MM.1S (cell line): ENCODE measurements around the gene TBC1D23.

Source experiments
- DNase-seq: peaks from one replicate; pipeline ENCODE4 v3.0.0-alpha.2; 2015
- H2AFZ ChIP-seq: fragments of 300-600 bp; sonication (generic); 2 replicates; pipeline ENCODE4 v1.6.0; 2016; ENCODE audit warnings: antibody characterized with exemption, low read length
- H3F3A ChIP-seq: fragments of 300-600 bp; sonication (generic); 2 replicates; pipeline ENCODE4 v1.6.1; 2016; ENCODE audit warnings: mild to moderate bottlenecking, antibody characterized with exemption, low read length, moderate library complexity, mixed read lengths; ENCODE audit not compliant: insufficient read depth
- H3K27ac ChIP-seq: fragments of 300-600 bp; sonication (generic); 2 replicates; pipeline ENCODE4 v1.5.1; 2016; ENCODE audit warnings: mild to moderate bottlenecking, low read length
- H3K27me3 ChIP-seq: fragments of 300-600 bp; sonication (generic); replicated peaks from 2 replicates; pipeline ENCODE4 v1.6.0; 2016; ENCODE audit warnings: low read length; ENCODE audit not compliant: insufficient read depth
- H3K36me3 ChIP-seq: fragments of 300-600 bp; sonication (generic); replicated peaks from 2 replicates; pipeline ENCODE4 v1.6.1; 2016; ENCODE audit warnings: mild to moderate bottlenecking, low read length, mixed read lengths; ENCODE audit not compliant: insufficient read depth
- H3K4me1 ChIP-seq: fragments of 300-600 bp; sonication (generic); 2 replicates; pipeline ENCODE4 v1.6.1; 2016; ENCODE audit warnings: low read length, mixed read lengths
- H3K4me2 ChIP-seq: fragments of 300-600 bp; sonication (generic); 2 replicates; pipeline ENCODE4 v1.6.0; 2016; ENCODE audit warnings: low read depth, low read length
- H3K4me3 ChIP-seq: fragments of 300-600 bp; sonication (generic); 2 replicates; pipeline ENCODE4 v1.5.1; 2016; ENCODE audit warnings: low read length, mixed read lengths
- H3K79me2 ChIP-seq: fragments of 300-600 bp; sonication (generic); 2 replicates; pipeline ENCODE4 v1.6.1; 2016; ENCODE audit warnings: mixed run types, low read length, mixed read lengths
- H3K9ac ChIP-seq: fragments of 300-600 bp; sonication (generic); 2 replicates; pipeline ENCODE4 v1.6.1; 2016; ENCODE audit warnings: low read length, mixed read lengths
- H3K9me2 ChIP-seq: fragments of 300-600 bp; sonication (generic); replicated peaks from 2 replicates; pipeline ENCODE4 v1.6.1; 2016; ENCODE audit warnings: mild to moderate bottlenecking, low read length, mixed read lengths; ENCODE audit not compliant: insufficient read depth
- H3K9me3 ChIP-seq: fragments of 300-600 bp; sonication (generic); replicated peaks from 2 replicates; pipeline ENCODE4 v1.6.1; 2016; ENCODE audit warnings: mild to moderate bottlenecking, low read length, mixed read lengths; ENCODE audit not compliant: insufficient read depth
- H4K20me1 ChIP-seq: fragments of 300-600 bp; sonication (generic); 2 replicates; pipeline ENCODE4 v1.6.1; 2016; ENCODE audit warnings: mild to moderate bottlenecking, low read length, moderate library complexity, mixed read lengths; ENCODE audit not compliant: insufficient read depth
- EZH2 ChIP-seq: fragments of 300-600 bp; sonication (generic); optimal IDR thresholded peaks from 2 replicates; pipeline ENCODE3; 2017; ENCODE audit warnings: low read depth, mild to moderate bottlenecking, antibody characterized with exemption, low read length, mixed read lengths
- EZH2phosphoT487 ChIP-seq: fragments of 300-600 bp; sonication (generic); IDR thresholded peaks from 2 replicates; pipeline ENCODE4 v1.6.1; 2018; ENCODE audit warnings: antibody characterized with exemption, low read length
- TF ChIP-seq, protein P1 (sequence below): fragments of 300-600 bp; sonication (generic); IDR thresholded peaks from 2 replicates; pipeline ENCODE4 v1.5.1; 2016; ENCODE audit warnings: antibody characterized with exemption, low read length, mixed read lengths

TBC1D23 gene

DNA sequence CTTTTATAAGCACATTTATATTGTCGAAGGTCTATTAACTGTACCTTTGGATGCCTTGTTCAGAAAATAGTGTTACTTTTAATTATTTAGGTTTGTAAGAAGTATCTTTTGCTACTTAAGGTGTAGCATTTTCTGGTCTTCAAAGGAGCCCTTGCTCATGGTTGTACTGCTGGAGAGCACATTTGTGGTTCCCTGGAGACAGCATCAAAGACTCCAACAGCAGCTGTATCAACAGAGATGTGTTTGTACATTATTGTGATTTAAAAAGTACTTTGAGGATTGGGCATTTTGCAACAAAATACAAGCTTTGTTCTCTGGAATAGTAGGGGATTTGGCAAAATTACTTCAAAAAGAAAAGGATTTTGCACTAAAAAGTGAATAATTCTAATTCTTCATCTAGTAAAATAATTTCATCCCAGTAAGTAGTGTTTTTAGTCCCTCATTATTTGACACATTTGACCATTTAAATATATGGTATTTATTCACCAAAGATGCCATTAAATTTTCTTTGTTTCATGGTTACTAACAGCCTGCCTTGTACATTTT lies 16.5 kb downstream of the TBC1D23 start:
- no peak for DNase-seq
- Histone ChIP-seq H3K79me2 (peaks cover 35% of the 10 kb centered on the region), H4K20me1 (no peaks in the 10 kb centered on the region), H2AFZ (no peak overlapping the region), H3F3A (no peaks in the 10 kb centered on the region), H3K9me2 (no peaks in the 10 kb centered on the region), H3K4me2 (no peak overlapping the region), H3K36me3 (no peaks in the 10 kb centered on the region), H3K4me3 (no peak overlapping the region), H3K9ac (no peak overlapping the region), H3K27me3 (no peaks in the 10 kb centered on the region), H3K4me1 (no peaks in the 10 kb centered on the region), H3K9me3 (no peaks in the 10 kb centered on the region), H3K27ac (no peak overlapping the region)
- TF ChIP-seq, protein P1, sequence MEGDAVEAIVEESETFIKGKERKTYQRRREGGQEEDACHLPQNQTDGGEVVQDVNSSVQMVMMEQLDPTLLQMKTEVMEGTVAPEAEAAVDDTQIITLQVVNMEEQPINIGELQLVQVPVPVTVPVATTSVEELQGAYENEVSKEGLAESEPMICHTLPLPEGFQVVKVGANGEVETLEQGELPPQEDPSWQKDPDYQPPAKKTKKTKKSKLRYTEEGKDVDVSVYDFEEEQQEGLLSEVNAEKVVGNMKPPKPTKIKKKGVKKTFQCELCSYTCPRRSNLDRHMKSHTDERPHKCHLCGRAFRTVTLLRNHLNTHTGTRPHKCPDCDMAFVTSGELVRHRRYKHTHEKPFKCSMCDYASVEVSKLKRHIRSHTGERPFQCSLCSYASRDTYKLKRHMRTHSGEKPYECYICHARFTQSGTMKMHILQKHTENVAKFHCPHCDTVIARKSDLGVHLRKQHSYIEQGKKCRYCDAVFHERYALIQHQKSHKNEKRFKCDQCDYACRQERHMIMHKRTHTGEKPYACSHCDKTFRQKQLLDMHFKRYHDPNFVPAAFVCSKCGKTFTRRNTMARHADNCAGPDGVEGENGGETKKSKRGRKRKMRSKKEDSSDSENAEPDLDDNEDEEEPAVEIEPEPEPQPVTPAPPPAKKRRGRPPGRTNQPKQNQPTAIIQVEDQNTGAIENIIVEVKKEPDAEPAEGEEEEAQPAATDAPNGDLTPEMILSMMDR = no peak
- no peak for TF ChIP-seq EZH2phosphoT487
- TF ChIP-seq EZH2 = no peak

DNA sequence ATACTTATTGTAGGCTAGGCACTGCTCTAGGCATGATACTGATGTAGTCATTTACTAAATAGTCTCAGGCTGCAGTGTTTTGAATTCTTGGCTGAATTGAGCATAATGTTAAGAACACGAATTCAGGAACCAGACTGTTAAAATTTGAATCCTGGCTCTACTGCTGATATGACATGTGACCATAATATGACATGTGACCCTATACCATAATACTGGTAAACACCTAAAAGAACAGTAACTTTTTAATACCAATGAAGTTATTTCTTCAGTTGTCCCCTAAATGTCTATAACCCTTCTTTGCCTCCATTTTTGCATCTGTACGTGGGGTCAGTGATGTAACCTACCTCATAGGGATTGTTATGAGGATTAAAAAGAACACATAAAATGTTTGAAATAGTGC lies 18.1 kb downstream of the TBC1D23 start:
- no peak overlapping the region for H3K27ac ChIP-seq
- H3K4me1 ChIP-seq = no peaks in the 10 kb centered on the region
- no peaks in the 10 kb centered on the region for H3F3A ChIP-seq
- H3K9me3 ChIP-seq = no peaks in the 10 kb centered on the region
- TF ChIP-seq, protein P1 = no peak
- no peak for TF ChIP-seq EZH2
- TF ChIP-seq EZH2phosphoT487 = no peak
- H3K79me2 ChIP-seq = peaks cover 35% of the 10 kb centered on the region
- no peaks in the 10 kb centered on the region for H4K20me1 ChIP-seq
- H2AFZ ChIP-seq = no peak overlapping the region
- H3K9me2 ChIP-seq = no peaks in the 10 kb centered on the region
- no peak overlapping the region for H3K4me3 ChIP-seq
- no peaks in the 10 kb centered on the region for H3K27me3 ChIP-seq
- no peaks in the 10 kb centered on the region for H3K36me3 ChIP-seq
- H3K9ac ChIP-seq = no peak overlapping the region
- H3K4me2 ChIP-seq = no peak overlapping the region
- DNase-seq = no peak

DNA sequence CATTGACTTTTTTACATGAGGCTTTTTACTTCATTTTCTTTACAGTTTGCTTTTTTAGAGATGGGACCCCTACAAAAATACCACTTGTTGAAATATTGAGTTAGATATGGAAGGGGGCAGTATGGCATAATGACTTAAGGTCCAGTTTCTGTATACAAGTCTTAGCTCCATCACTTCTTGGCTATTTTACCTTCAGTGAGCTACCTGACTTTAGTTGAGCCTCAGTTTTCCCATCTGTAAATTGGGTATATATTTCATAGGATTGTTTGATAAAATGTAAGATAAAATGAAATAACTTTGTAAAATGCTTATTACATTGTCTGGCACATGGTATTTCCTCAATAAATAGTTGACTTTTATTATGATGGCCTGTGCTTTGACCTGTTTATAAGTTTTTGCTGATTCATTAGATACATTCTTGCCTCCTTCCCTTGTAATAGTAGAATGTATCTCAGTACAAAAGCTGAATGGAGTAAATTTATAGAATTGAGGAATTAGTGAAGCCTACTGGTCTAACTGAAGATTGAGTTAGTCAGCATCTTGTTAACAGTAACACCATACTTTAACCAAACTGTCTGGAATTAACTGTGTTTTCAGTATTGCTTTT lies 27.6 kb downstream of the TBC1D23 start:
- no peak overlapping the region for H3K9ac ChIP-seq
- H4K20me1 ChIP-seq = no peaks in the 10 kb centered on the region
- DNase-seq = no peak
- H2AFZ ChIP-seq = no peak overlapping the region
- no peak overlapping the region for H3K27ac ChIP-seq
- no peaks in the 10 kb centered on the region for H3F3A ChIP-seq
- H3K9me3 ChIP-seq = no peaks in the 10 kb centered on the region
- TF ChIP-seq, protein P1 = no peak
- TF ChIP-seq EZH2phosphoT487 (no peak), EZH2 (no peak)
- H3K4me2 ChIP-seq = no peak overlapping the region
- no peaks in the 10 kb centered on the region for H3K9me2 ChIP-seq
- H3K79me2 ChIP-seq = no peaks in the 10 kb centered on the region
- H3K4me1 ChIP-seq = no peaks in the 10 kb centered on the region
- no peaks in the 10 kb centered on the region for H3K27me3 ChIP-seq
- H3K4me3 ChIP-seq = no peak overlapping the region
- H3K36me3 ChIP-seq = no peaks in the 10 kb centered on the region; the same call in 1 of the 2 replicates
